ENCODE measurements around the gene TEX2.

GRCh38 chr17:64134216-64134970 is 128.7 kb downstream of the TEX2 start:
- no peak for TF ChIP-seq EZH2 (IDR thresholded peaks at IDR 0.05; ENCODE audit: borderline replicate concordance, low read depth, low read length, severe bottlenecking)
- TF ChIP-seq POLR2AphosphoS5 (IDR thresholded peaks at IDR 0.05; ENCODE audit: insufficient read depth, low read depth, low read length) = no peak
- no peak for TF ChIP-seq MAX (IDR thresholded peaks at IDR 0.05; ENCODE audit: insufficient read depth, insufficient read length)

All from endothelial cell of umbilical vein (primary cell).